Panc1 (cell line): ENCODE data around the gene NEURL1B. TPM values are rescaled to one million over a fixed set of nuclear protein-coding genes. Genes with fewer than 3 reads are reported as not detected.
A peak's percentile ranks its signal among the peaks of the same experiment; 100 is the strongest.

ENCODE experiments used
- ATAC-seq: fragments of 200-7000 bp; cut with Tn5 transposase; 2 replicates; pipeline ENCODE4 v1.9.1; 2020; ENCODE audit warnings: mild to moderate bottlenecking, moderate library complexity
- BruUV-seq: library from RNA; stranded (reverse); fragments of 400-500 nt; replicated peaks from 2 replicates; lab custom pipeline; 2021; lab: Mats Ljungman, UMichigan
- CTCF ChIA-PET: fragments of 300-600 bp; sonication (Branson Sonifier 250); formaldehyde crosslinking; loops from one replicate; lab custom pipeline; 2022; ENCODE audit warnings: antibody characterized with exemption; lab: Charles Lee
- POLR2A ChIA-PET: fragments of 300-600 bp; sonication (Branson Sonifier 250); formaldehyde crosslinking; loops from one replicate; lab custom pipeline; 2022; ENCODE audit warnings: antibody characterized with exemption; lab: Charles Lee
- DNase-seq: peaks from one replicate; pipeline ENCODE4 v3.0.0-alpha.2; 2010; ENCODE audit warnings: low read depth, low spot score
- H3K27ac ChIP-seq: 2 replicates; pipeline ENCODE4 v1.5.1; 2011; ENCODE audit warnings: mild to moderate bottlenecking, low read length, inconsistent platforms
- H3K27me3 ChIP-seq: fragments of 200-500 bp; sonication (Bioruptor generic); 2 replicates; pipeline ENCODE4 v1.6.0; 2014; ENCODE audit warnings: low read length, inconsistent platforms; ENCODE audit not compliant: control insufficient read depth, insufficient read depth
- H3K36me3 ChIP-seq: fragments of 200-500 bp; sonication (Bioruptor generic); 2 replicates; pipeline ENCODE4 v1.5.1; 2014; ENCODE audit warnings: inconsistent platforms, mild to moderate bottlenecking, low read length, moderate library complexity; ENCODE audit not compliant: control insufficient read depth, insufficient read depth
- H3K4me1 ChIP-seq: 2 replicates; pipeline ENCODE4 v1.5.1; 2011; ENCODE audit warnings: inconsistent platforms, mild to moderate bottlenecking, low read length, moderate library complexity; ENCODE audit not compliant: control insufficient read depth, insufficient read depth
- H3K4me3 ChIP-seq, 2 experiments: 2 replicates each; pipeline ENCODE4 v1.5.1; 2011 to 2012; ENCODE audit warnings: low read depth in 2 of 2, low read length in 2 of 2, mild to moderate bottlenecking in 2 of 2, inconsistent platforms in 1 of 2, moderate library complexity in 1 of 2
- H3K9me3 ChIP-seq: fragments of 200-500 bp; sonication (Bioruptor generic); 2 replicates; pipeline ENCODE4 v1.5.1; 2014; ENCODE audit warnings: low read depth, mild to moderate bottlenecking, inconsistent platforms, low read length, moderate library complexity; ENCODE audit not compliant: control insufficient read depth, insufficient read depth
- POLR2AphosphoS5 ChIP-seq: IDR thresholded peaks from 2 replicates; pipeline ENCODE4 v1.6.1; 2012; ENCODE audit warnings: mild to moderate bottlenecking, low read depth, low read length, moderate library complexity
- SIN3A ChIP-seq: IDR thresholded peaks from 2 replicates; pipeline ENCODE4 v1.6.1; 2012; ENCODE audit warnings: low read depth, mild to moderate bottlenecking, low read length, moderate library complexity, borderline replicate concordance; ENCODE audit not compliant: insufficient read depth
- TCF7L2 ChIP-seq: IDR thresholded peaks from 2 replicates; pipeline ENCODE4 v1.6.1; 2011; ENCODE audit warnings: mild to moderate bottlenecking, low read depth, low read length, inconsistent platforms
- in situ Hi-C: cut with HindIII; loops from 2 replicates; pipeline ENCODE4 v1.10.0; 2016; ENCODE audit warnings: low sequenced_read_pairs, low pct_unique_long_range_greater_than_20kb
- intact Hi-C: fragments of 100-400 bp; cut with micrococcal nuclease; formaldehyde crosslinking; loops from one replicate; pipeline ENCODE4 v1.10.0; 2022; ENCODE audit not compliant: unreplicated experiment
- total RNA-seq: library from RNA; stranded (reverse); gene quantifications from one replicate; pipeline ENCODE4 v1.2.1, GENCODE V29; 2021; ENCODE audit not compliant: unreplicated experiment
- TF ChIP-seq, protein P1 (sequence below): fragments of 450-650 bp; IDR thresholded peaks from 2 replicates; pipeline ENCODE4 v1.5.1; 2017; ENCODE audit warnings: mild to moderate bottlenecking
- TF ChIP-seq, protein P2 (sequence below), 2 experiments: IDR thresholded peaks; 2 replicates each; pipeline ENCODE4 v1.6.1; 2011 to 2012; ENCODE audit warnings: low read depth in 2 of 2, control low read depth in 1 of 2, low read length in 1 of 2, mild to moderate bottlenecking in 1 of 2, moderate library complexity in 1 of 2; ENCODE audit not compliant: insufficient read depth in 1 of 2

The NEURL1B gene
- total RNA-seq, 1 experiment from 2014 or later = 5.3 TPM

DNA sequence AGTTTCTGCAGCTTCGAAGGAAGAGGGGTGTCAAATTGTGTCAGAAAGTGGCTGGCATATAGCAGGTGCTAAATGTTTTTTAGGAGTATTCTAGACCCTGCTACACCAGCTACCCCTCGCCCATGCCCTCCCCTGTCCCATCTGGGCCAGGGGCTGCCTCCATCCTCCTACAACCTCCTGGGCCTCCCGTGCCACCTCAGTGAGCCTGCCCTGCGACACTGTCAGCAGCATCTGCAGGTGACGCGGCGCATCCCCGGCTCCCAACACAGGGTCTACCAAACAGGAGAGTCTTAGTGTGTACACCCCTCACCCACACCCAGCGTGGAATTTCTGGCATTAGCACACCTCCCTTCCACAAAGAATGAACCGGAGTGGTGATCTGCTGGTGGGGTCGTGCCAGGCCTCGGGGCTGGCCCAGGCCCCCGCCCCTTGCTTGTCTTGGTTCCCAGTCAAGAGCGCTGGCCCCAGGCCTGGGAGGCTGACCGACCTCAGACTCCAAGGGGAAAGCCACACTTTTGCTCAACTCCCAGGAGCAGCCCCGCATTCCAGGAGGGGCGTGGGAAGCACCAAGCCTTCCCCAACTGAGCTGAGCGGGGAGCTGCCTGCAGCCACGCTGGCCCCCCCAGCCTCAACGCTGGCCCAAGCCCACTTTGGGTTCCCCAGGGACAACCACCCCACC lies 55.2 kb downstream of the NEURL1B start:
- CTCF ChIA-PET = interaction anchor here (0.6 to 0.7 kb wide), 2 partner anchors 129 to 403 kb away, joined by 3 read pairs; no protein-coding TSS in a partner anchor
- H3K9me3 ChIP-seq = no peaks in the 10 kb centered on the region
- in situ Hi-C loops (no loop called here), intact Hi-C loops (no loop called here)
- no peak for ATAC-seq
- H3K27me3 ChIP-seq = no peaks in the 10 kb centered on the region
- TF ChIP-seq POLR2AphosphoS5 (no peak), TCF7L2 (no peak), SIN3A (no peak)
- TF ChIP-seq, protein P1, sequence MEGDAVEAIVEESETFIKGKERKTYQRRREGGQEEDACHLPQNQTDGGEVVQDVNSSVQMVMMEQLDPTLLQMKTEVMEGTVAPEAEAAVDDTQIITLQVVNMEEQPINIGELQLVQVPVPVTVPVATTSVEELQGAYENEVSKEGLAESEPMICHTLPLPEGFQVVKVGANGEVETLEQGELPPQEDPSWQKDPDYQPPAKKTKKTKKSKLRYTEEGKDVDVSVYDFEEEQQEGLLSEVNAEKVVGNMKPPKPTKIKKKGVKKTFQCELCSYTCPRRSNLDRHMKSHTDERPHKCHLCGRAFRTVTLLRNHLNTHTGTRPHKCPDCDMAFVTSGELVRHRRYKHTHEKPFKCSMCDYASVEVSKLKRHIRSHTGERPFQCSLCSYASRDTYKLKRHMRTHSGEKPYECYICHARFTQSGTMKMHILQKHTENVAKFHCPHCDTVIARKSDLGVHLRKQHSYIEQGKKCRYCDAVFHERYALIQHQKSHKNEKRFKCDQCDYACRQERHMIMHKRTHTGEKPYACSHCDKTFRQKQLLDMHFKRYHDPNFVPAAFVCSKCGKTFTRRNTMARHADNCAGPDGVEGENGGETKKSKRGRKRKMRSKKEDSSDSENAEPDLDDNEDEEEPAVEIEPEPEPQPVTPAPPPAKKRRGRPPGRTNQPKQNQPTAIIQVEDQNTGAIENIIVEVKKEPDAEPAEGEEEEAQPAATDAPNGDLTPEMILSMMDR = no peak
- TF ChIP-seq, protein P2, sequence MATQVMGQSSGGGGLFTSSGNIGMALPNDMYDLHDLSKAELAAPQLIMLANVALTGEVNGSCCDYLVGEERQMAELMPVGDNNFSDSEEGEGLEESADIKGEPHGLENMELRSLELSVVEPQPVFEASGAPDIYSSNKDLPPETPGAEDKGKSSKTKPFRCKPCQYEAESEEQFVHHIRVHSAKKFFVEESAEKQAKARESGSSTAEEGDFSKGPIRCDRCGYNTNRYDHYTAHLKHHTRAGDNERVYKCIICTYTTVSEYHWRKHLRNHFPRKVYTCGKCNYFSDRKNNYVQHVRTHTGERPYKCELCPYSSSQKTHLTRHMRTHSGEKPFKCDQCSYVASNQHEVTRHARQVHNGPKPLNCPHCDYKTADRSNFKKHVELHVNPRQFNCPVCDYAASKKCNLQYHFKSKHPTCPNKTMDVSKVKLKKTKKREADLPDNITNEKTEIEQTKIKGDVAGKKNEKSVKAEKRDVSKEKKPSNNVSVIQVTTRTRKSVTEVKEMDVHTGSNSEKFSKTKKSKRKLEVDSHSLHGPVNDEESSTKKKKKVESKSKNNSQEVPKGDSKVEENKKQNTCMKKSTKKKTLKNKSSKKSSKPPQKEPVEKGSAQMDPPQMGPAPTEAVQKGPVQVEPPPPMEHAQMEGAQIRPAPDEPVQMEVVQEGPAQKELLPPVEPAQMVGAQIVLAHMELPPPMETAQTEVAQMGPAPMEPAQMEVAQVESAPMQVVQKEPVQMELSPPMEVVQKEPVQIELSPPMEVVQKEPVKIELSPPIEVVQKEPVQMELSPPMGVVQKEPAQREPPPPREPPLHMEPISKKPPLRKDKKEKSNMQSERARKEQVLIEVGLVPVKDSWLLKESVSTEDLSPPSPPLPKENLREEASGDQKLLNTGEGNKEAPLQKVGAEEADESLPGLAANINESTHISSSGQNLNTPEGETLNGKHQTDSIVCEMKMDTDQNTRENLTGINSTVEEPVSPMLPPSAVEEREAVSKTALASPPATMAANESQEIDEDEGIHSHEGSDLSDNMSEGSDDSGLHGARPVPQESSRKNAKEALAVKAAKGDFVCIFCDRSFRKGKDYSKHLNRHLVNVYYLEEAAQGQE (IDR thresholded peaks at IDR 0.05; ENCODE audit: insufficient read depth in 1 of 2, low read depth in 2 of 2, low read length in 1 of 2) = no peak
- peaks cover 9% of the 10 kb centered on the region for H3K4me1 ChIP-seq
- DNase-seq = no peak
- no peak overlapping the region for H3K27ac ChIP-seq
- no TSS peak for BruUV-seq
- no peaks in the 10 kb centered on the region for H3K36me3 ChIP-seq
- POLR2A ChIA-PET = interaction anchor here (0.7 kb wide), 1 partner anchor 773 kb away, joined by 4 read pairs; no protein-coding TSS in a partner anchor
- H3K4me3 ChIP-seq = no peak overlapping the region

DNA sequence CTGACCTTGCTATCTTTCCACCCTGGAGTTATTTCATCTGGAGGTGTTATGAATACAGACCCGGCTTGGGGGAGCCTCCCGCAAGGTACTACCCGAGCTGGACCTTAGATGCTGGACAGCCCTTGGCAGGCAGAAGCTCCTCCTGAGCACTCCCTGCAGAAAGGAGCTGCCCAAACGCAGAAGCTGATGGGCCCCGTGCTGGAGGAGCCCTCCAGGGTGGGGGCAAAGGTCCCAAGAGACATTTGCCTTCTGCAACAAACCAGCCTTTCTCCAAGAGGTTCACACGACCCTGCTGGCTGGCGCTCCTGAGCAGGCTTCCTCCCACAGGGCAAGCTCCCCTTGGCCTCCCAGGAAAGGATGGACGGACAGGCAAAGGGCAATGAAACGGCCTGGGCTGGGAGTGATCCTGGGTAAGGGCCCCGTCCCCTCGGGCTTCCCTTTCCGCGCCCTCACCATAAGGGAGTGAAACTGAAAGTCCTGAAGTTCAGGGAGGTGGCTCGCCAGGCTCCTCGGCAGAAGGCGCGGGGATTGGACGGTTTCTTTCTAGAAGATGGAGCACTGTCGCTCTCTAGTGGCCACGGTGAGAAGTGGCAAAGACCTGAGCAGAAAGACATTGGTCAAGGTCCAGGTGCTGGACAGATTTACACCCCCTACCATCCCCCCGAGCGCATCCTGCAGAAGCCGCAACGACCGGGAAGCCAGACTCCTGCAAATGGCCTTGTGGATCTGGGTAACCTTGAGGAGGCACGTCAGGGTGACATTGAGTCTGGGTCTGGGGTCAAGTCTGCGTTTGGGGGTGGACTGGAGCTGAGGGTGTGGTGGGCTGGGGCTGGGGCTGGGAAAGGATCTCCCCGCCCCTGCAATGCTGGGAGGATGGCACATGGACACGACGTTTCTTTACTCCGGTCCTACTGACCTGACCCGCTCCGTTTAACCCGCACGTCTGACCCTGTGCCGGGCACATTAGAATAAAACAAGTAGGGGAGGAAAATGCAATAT lies 56.4 kb downstream of the NEURL1B start:
- ATAC-seq (peak; percentile 89), DNase-seq (peak; percentile 67)
- Histone ChIP-seq H3K27me3 (no peaks in the 10 kb centered on the region), H3K36me3 (no peaks in the 10 kb centered on the region), H3K4me3 (peak overlapping the region; percentile 53 to 69), H3K9me3 (no peaks in the 10 kb centered on the region), H3K27ac (peak overlapping the region; percentile 80), H3K4me1 (peaks cover 9% of the 10 kb centered on the region)
- in situ Hi-C loops (no loop called here), intact Hi-C loops (loop anchor here (1.0 kb wide), 1 partner anchor 218 kb away; no protein-coding TSS in a partner anchor)
- ChIA-PET CTCF (interaction anchor here (0.6 to 1.2 kb wide), 11 partner anchors 16 to 402 kb away, joined by 3 to 6 read pairs (median 3); no protein-coding TSS in a partner anchor), POLR2A (interaction anchor here (0.7 kb wide), 1 partner anchor 772 kb away, joined by 4 read pairs; no protein-coding TSS in a partner anchor)
- TF ChIP-seq, protein P2 (IDR thresholded peaks at IDR 0.05; ENCODE audit: insufficient read depth in 1 of 2, low read depth in 2 of 2, low read length in 1 of 2) = no peak
- TF ChIP-seq POLR2AphosphoS5 (no peak), SIN3A (no peak), TCF7L2 (no peak)
- TF ChIP-seq, protein P1 = peak; percentile 94
- BruUV-seq = no TSS peak
